GM18951 (cell line): ENCODE data around the gene FRY.

Source experiments
- POLR2A ChIP-seq: IDR thresholded peaks from 4 replicates; pipeline ENCODE4 v1.6.1; 2011; ENCODE audit warnings: mild to moderate bottlenecking; ENCODE audit not compliant: insufficient read length, insufficient read depth; ENCODE audit errors: extremely low read depth
- in situ Hi-C: fragments of 300-500 bp; cut with MboI; formaldehyde crosslinking; loops from one replicate; pipeline ENCODE4 v1.12.0; 2022; ENCODE audit warnings: low sequenced_read_pairs, mixed read lengths, inconsistent platforms; ENCODE audit not compliant: unreplicated experiment

FRY gene

DNA sequence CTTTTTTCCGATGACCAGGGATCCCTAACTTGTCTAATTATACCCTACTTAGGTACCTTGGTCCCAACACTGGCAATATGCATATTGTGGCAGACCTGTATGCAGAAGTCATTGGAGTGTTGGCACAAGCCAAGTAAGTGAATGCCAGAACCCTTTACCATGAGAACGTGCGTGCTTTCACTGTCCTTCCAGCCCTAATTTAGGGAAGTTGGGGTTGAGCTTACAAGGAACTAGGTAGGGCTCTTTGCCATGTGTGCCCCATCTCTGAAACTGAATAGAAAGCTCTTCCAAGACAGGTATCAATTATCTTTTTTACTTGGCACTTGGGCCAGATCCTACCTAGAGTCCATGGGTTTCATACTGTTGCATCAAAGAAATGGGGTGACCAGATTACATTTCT, 93.2 kb downstream of the FRY start:
- in situ Hi-C loops, result no loop called here
- no peak for TF ChIP-seq POLR2A

DNA sequence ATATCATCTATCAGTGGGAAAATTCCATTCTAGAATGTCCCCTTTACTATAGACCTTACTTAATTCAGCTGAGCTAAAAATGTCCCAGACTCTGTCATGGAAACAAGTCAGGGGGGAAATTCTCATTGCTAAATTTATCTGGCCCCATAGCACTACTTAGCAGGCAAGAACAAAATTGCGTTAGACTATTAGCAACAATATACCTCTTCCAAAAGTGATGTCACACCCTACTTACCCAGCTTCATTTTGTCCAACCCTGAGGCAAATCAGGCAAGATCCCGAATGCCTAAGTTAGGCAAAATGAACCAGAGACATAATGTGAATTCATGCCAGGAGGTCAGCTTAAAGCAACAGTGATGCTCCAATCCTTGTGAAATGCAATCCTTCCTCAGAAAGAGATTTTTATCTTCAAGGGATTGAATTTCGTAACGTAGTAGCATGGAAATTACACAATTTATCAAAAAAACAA, 93.7 kb downstream of the FRY start:
- in situ Hi-C loops, result no loop called here
- TF ChIP-seq POLR2A, result no peak

DNA sequence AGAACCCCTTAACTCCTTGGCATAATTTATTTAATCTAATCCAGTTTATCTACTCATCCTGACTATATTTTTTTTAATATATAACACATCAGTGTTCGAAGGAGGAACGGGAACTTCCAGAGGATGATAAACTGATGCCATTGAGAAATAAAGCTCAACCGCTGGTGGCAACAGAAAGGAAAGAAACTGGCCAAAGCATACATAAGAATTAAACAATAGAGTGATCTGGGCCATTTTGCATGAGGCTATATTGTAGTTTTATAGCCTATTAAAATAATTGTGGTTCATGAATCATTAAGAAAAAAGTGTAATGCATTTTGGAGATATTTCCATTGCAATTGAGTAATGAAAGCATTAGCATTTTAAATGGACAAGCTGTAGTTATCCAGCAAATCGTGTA, 94.2 kb downstream of the FRY start:
- in situ Hi-C loops, result no loop called here

DNA sequence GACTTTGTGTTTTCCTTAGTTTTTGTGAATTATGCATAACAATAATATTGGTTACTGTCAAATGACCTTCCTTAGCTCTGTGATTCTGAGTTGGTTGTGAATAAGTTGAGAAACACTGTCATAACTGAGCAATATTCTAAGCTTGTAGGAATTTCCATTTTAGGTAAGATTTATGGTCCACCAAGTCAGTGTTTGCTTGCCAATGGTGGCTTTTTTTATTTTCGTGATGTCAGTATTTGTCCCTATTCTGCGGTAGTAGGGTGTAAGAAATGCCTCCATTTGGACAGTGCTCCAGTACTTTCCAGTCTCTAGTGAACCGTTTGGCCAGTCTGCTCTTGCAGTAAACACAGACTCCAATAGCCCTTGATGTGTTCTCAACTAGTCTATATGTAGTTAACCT, 94.7 kb downstream of the FRY start:
- in situ Hi-C loops, result no loop called here
- TF ChIP-seq POLR2A, result no peak

More for the DNA sequence above, 94.2 kb downstream of the FRY start:
- no peak for TF ChIP-seq POLR2A

DNA sequence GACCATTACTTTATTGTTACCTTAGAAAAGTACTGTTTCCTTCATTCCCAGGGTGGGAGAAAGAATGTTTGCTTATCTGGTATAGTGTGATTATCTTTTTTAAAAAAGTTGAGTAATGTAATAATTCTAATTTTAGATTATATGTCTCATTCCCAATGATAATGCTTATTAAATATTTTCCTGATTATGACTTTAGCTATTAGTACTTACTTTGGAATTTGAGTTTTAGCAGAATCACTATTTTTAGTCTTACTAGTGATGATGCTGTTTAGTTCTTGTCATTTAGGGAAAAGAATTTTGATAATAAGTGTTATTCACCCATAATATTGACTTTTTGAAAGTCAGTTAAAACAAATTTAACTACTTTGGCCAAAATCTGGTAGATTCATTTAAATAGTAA, 95.2 kb downstream of the FRY start:
- no peak for TF ChIP-seq POLR2A
- in situ Hi-C loops, result no loop called here

DNA sequence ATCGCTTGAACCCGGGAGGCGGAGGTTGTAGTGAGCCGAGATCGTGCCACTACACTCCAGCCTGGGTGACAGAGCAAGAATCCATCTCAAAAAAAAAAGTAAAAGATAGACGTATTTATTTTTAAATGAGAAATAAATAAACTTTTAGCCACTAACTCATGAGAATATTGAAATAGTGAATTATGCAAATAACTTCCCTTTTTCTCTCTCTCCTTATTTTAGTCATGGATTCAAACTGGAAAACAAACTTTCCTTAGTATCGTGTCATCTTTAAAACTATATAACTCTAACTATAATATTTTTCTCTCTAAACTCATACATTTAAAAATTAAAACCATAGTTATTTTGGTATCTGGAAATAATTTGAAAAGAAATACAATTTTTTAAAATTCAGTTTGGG, 96.1 kb downstream of the FRY start:
- no peak for TF ChIP-seq POLR2A
- in situ Hi-C loops, result no loop called here

DNA sequence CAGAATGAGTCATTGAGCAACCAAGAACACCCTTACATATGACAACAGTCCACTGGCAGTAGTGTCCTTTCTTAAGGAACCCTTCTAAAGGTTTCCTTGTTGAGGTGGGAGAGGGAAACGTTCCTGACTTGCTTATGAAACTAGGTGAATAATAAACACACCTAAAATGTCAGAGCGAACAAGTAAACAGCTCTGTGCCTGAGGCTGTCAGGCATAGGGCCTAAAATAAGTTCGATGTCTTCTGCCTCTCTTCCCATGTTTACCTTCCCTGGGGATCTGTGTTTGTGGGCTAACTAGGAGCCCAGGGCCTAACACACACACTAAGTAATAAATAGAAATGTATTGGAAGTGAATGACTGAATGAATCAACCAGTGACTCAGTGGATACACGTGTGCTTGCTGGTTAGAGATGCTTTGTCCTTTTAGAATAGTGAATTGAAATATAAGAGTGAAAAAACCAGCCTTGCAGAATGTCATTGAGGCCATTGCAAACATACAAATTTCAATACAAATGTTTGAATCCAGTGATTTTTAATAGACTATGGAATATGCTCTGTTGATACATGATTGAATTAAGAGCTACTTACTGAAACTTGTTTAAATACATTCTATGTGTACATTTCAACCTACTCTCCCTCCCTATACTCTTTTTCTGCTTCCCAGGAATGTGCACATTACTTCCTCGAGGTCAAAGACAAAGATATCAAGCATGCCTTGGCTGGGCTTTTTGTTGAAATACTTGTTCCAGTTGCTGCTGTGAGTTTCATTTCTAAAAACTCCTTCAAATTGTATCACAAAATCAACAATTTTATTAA, 102.9 kb downstream of the FRY start:
- TF ChIP-seq POLR2A, result no peak
- in situ Hi-C loops, result no loop called here

DNA sequence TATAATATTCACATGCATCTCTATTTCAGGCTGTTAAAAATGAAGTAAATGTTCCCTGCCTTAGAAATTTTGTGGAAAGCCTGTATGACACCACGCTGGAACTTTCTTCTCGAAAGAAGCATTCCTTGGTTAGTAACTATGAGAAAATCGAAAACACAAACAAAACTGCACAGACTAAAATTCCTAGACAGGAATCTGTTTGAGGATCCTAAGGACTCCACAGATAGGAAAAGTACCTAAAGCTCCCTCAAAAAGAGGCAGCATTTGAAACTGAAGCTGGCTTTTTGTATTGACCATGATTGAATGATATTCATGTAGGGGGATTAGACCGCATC, 103.4 kb downstream of the FRY start:
- in situ Hi-C loops, result no loop called here
- TF ChIP-seq POLR2A, result no peak

DNA sequence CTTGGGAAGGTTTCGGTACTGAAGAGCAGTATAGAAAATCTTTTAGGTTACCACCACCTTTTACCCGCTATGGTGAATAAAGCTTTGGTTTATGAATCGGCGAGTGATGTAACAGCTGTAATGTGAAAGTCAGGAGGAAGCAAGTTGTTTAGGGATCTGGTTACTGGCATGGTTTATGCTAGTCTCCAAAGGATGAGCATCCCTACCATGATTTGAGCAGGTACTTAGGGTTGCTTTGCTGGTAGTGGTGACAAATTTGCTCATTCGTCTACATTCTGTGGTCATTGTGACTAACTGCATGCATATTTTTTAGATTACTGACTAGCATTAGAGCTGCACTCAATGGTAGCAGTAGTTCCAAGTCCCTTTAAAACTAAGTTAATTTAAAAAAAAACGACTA, 104.1 kb downstream of the FRY start:
- in situ Hi-C loops, result no loop called here
- TF ChIP-seq POLR2A, result no peak

DNA sequence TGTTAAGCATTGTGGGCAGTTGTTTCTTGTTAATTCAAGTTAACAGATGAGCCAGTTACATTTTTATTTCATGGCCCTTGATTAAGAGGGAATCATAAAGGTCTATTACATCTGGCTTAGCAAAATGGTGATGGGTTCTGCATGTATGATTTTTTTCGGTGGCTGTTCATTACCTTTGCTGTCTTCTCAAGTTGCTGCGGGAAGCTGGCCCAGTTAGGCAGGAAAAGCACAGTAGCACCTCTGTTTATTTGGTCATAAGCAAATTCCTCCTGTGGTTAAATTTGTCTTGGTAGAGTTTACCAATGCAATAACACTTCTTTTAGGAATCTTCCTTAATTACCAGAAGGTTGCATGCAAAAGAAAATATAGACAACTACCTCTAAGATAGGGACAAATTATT, 104.5 kb downstream of the FRY start:
- in situ Hi-C loops, result no loop called here
- TF ChIP-seq POLR2A, result no peak

DNA sequence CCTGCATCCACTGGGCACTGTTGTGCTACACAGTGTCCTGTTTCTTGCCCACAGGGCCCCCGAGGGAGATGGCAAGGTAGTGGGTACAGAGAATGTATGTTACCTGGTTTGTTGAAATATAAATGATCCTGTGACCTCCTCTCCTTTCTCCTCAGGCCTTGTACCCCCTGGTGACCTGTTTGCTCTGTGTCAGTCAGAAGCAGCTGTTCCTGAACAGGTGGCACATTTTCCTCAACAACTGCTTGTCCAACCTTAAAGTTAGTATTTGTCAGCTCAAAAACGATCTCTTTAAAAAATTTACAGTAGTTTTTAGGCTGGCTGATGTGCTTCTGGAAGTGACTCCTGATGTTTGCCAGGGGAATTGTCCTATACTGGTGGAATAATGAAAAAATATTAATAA, 105.1 kb downstream of the FRY start:
- TF ChIP-seq POLR2A, result no peak
- in situ Hi-C loops, result no loop called here

DNA sequence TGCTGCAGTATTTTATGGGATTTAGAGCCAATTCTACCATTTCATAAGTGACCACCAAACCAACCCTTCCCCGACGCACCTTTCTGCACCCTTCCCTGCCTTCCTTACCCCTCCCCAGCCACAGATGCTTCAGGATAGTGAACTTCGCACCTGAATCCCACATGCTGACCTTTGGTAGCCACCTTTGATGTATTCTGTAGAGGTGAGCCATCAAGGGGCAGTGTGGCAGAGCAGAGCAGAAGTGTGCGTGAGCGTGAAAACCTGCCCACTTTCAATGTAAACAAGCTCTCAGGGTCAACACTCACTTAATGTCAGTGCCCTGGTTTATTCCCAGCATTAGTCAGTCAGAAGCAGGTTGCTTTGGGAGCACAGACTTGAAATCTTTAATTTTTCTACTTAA, 107.7 kb downstream of the FRY start:
- in situ Hi-C loops, result no loop called here
- TF ChIP-seq POLR2A, result no peak

DNA sequence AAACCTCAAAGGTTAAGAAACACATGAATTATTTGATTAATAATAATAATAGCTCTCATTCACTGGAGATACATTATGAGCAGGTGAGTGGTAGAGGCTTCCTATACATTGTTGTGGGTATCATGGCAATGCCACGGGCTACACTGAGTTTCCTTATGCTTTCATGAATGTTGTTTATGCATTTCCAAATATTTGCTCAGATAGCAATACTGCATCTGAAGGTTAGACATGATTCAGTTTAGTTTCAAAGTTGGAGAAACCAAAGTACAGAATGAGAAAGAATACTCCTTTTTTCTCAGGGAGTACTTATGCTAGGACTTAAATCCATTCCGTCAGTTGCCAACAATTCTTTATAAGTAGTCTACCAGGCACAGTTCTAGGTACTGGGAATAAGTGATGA, 108.5 kb downstream of the FRY start:
- TF ChIP-seq POLR2A, result no peak
- in situ Hi-C loops, result no loop called here

DNA sequence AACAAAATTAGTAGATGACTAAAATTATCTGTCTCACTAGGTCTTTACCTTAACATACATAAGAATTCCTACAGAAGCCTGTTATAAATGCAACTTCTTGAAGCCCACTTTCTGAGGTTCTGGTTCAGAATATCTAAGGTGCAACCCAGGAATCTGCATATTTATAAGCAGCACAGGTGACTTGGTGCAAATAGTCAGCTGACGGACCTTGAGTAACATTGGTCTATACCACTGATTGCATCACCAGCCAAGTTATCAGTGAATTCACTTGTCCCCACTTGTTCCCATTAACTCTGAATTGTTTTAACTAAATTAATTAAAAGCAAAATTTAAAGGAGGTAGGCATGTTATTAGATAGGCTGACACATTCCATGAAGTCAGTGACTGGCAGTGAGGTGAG, 109.9 kb downstream of the FRY start:
- no peak for TF ChIP-seq POLR2A
- in situ Hi-C loops, result no loop called here

DNA sequence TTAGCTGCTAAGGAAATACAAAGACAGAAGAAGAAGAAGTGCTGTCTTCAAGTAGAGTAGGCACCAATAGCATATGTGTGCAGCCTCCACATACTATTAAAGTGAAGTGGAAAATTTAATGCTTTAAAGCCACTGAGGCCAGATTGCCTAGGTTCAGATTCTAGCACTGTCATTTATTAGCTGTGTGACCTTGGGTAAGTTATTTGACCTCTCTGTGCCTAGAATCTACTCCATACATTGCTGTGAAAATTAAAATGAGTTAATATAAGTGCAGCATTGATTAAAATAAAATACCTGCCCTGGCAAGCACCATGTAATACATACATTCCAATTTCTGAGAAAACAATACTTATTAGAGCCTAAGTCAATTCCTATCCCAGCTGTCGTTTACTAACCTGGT, 110.5 kb downstream of the FRY start:
- in situ Hi-C loops, result no loop called here
- no peak for TF ChIP-seq POLR2A
